IMR-90 (cell line): ENCODE data around the gene ZMYND11.

Experiments
- MAFK ChIP-seq: IDR thresholded peaks from 2 replicates; pipeline ENCODE4 v1.6.1; 2012; ENCODE audit warnings: low read depth, low read length, improper control_type of control experiment
- MAZ ChIP-seq: IDR thresholded peaks from 2 replicates; pipeline ENCODE4 v1.6.1; 2012; ENCODE audit warnings: low read depth, mild to moderate bottlenecking, low read length, improper control_type of control experiment, moderate library complexity, borderline replicate concordance
- MXI1 ChIP-seq: IDR thresholded peaks from 2 replicates; pipeline ENCODE4 v1.6.1; 2012; ENCODE audit warnings: low read depth, mild to moderate bottlenecking, low read length, moderate library complexity, borderline replicate concordance
- POLR2A ChIP-seq: IDR thresholded peaks from 2 replicates; pipeline ENCODE4 v1.6.1; 2012; ENCODE audit warnings: mild to moderate bottlenecking, low read depth, low read length
- RAD21 ChIP-seq: IDR thresholded peaks from 2 replicates; pipeline ENCODE4 v1.6.1; 2012; ENCODE audit warnings: low read length, improper control_type of control experiment
- RCOR1 ChIP-seq: IDR thresholded peaks from 2 replicates; pipeline ENCODE4 v1.6.1; 2012; ENCODE audit warnings: mild to moderate bottlenecking, low read length, improper control_type of control experiment; ENCODE audit not compliant: insufficient replicate concordance
- RFX5 ChIP-seq: IDR thresholded peaks from 2 replicates; pipeline ENCODE4 v1.8.0; 2012; ENCODE audit warnings: low read depth, mild to moderate bottlenecking, low read length, moderate library complexity
- TF ChIP-seq, protein P1 (sequence below): conservative IDR thresholded peaks from 2 replicates; pipeline ENCODE4 v1.5.1; 2012; ENCODE audit warnings: mild to moderate bottlenecking, low read depth, low read length, improper control_type of control experiment
- TF ChIP-seq, protein P2 (sequence below): fragments of 150-350 bp; IDR thresholded peaks from 2 replicates; pipeline ENCODE4 v1.6.1; 2017; ENCODE audit warnings: mild to moderate bottlenecking, antibody characterized with exemption, low read length, low read depth

DNA sequence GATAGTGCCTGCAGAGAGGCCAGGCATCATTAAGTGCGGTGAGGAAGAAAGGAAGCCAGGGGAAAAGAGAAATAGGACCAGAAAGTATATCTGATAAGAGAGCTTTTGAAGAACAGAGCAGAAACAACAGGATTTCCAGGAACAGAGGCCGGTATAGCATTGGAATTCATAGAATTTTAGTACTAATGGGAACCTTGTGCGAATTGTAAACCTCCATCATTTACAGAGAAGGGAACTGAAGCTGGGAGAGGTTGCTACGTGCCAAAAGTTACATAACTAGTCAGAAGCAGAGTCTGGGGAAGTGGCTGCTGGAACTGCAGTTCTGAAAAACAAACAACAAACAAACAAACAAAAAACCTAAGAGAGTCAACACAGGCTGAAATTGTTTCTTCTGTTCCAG, 5.4 kb upstream of the ZMYND11 start:
- TF ChIP-seq POLR2A (no peak), RCOR1 (no peak), MAZ (no peak), RFX5 (no peak), MAFK (no peak), MXI1 (no peak), RAD21 (no peak)
- TF ChIP-seq, protein P1, sequence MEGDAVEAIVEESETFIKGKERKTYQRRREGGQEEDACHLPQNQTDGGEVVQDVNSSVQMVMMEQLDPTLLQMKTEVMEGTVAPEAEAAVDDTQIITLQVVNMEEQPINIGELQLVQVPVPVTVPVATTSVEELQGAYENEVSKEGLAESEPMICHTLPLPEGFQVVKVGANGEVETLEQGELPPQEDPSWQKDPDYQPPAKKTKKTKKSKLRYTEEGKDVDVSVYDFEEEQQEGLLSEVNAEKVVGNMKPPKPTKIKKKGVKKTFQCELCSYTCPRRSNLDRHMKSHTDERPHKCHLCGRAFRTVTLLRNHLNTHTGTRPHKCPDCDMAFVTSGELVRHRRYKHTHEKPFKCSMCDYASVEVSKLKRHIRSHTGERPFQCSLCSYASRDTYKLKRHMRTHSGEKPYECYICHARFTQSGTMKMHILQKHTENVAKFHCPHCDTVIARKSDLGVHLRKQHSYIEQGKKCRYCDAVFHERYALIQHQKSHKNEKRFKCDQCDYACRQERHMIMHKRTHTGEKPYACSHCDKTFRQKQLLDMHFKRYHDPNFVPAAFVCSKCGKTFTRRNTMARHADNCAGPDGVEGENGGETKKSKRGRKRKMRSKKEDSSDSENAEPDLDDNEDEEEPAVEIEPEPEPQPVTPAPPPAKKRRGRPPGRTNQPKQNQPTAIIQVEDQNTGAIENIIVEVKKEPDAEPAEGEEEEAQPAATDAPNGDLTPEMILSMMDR: no peak
- TF ChIP-seq, protein P2, sequence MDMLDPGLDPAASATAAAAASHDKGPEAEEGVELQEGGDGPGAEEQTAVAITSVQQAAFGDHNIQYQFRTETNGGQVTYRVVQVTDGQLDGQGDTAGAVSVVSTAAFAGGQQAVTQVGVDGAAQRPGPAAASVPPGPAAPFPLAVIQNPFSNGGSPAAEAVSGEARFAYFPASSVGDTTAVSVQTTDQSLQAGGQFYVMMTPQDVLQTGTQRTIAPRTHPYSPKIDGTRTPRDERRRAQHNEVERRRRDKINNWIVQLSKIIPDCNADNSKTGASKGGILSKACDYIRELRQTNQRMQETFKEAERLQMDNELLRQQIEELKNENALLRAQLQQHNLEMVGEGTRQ: no peak
